GM12878 (cell line): Measurements from ENCODE around the gene MAFG.

ENCODE experiments used
- CEBPB ChIP-seq, 2 experiments: fragments of 150-350 bp in 1 of 2; IDR thresholded peaks; 2 replicates each; pipeline ENCODE4 v1.6.1; 2012 to 2014; ENCODE audit warnings: low read depth in 2 of 2, low read length in 2 of 2, borderline replicate concordance in 1 of 2, inconsistent platforms in 1 of 2
- CTCF ChIP-seq, 3 experiments: IDR thresholded peaks in 2 of 3; conservative IDR thresholded peaks in 1 of 3; 2 replicates each; pipeline ENCODE4 v1.5.1; 2011; ENCODE audit warnings: low read depth in 3 of 3, low read length in 3 of 3, mild to moderate bottlenecking in 3 of 3, control low read depth in 2 of 3, moderate library complexity in 2 of 3, inconsistent platforms in 1 of 3, mixed read lengths in 1 of 3; ENCODE audit not compliant: control insufficient read depth in 2 of 3, insufficient read depth in 1 of 3; ENCODE audit errors: extremely low read depth in 1 of 3
- FOXM1 ChIP-seq: IDR thresholded peaks from 2 replicates; pipeline ENCODE4 v1.6.1; 2012; ENCODE audit warnings: low read depth, mild to moderate bottlenecking, inconsistent platforms, low read length, moderate library complexity
- HSF1 ChIP-seq: fragments of 150-350 bp; IDR thresholded peaks from 2 replicates; pipeline ENCODE4 v1.6.1; 2014; ENCODE audit warnings: mild to moderate bottlenecking, low read depth, low read length
- IRF4 ChIP-seq: IDR thresholded peaks from 2 replicates; pipeline ENCODE4 v1.6.1; 2011; ENCODE audit warnings: low read depth, low read length
- JUND ChIP-seq: IDR thresholded peaks from 2 replicates; pipeline ENCODE4 v1.6.1; 2012; ENCODE audit warnings: low read depth, mild to moderate bottlenecking, low read length, improper control_type of control experiment, moderate library complexity
- KLF5 ChIP-seq: fragments of 450-650 bp; IDR thresholded peaks from 2 replicates; pipeline ENCODE4 v1.6.1; 2014; ENCODE audit warnings: mild to moderate bottlenecking; ENCODE audit not compliant: partially characterized antibody
- POLR2A ChIP-seq: IDR thresholded peaks from 2 replicates; pipeline ENCODE4 v1.6.1; 2011; ENCODE audit warnings: low read depth, mild to moderate bottlenecking, low read length
- REST ChIP-seq: IDR thresholded peaks from 2 replicates; pipeline ENCODE4 v1.6.1; 2012; ENCODE audit warnings: mild to moderate bottlenecking, low read depth, low read length
- SPI1 ChIP-seq: IDR thresholded peaks from 2 replicates; pipeline ENCODE4 v1.6.1; 2011; ENCODE audit warnings: low read depth, mild to moderate bottlenecking, low read length, moderate library complexity, borderline replicate concordance; ENCODE audit not compliant: insufficient read depth
- SREBF2 ChIP-seq: IDR thresholded peaks from 2 replicates; pipeline ENCODE4 v1.6.1; 2012; ENCODE audit warnings: mild to moderate bottlenecking, low read length

GRCh38 chr17:81905993-81906392 lies 21.5 kb downstream of the MAFG start:
- TF ChIP-seq HSF1: no peak
- TF ChIP-seq POLR2A: no peak
- no peak for TF ChIP-seq KLF5
- TF ChIP-seq CTCF (IDR thresholded peaks at IDR 0.05 in 2 of 3, conservative IDR thresholded peaks at IDR 0.05 in 1 of 3; ENCODE audit: control insufficient read depth in 2 of 3, extremely low read depth in 1 of 3, insufficient read depth in 1 of 3, low read depth in 3 of 3, low read length in 3 of 3): no peak
- TF ChIP-seq SREBF2: no peak
- TF ChIP-seq FOXM1: no peak
- no peak for TF ChIP-seq SPI1
- TF ChIP-seq CEBPB (IDR thresholded peaks at IDR 0.05; ENCODE audit: borderline replicate concordance in 1 of 2, low read depth in 2 of 2, low read length in 2 of 2): no peak
- no peak for TF ChIP-seq REST
- TF ChIP-seq JUND: no peak
- no peak for TF ChIP-seq IRF4
